ENCODE measurements around the gene CARD10.

CARD10 gene

GRCh38 chr22:37460684-37461083 is 58.5 kb downstream of the CARD10 start:
- DNase-seq: no peak

- no peak for DNase-seq
Measured at GRCh38 chr22:37459206-37459605, 60.0 kb downstream of the CARD10 start.

- DNase-seq: peak; percentile 75 to 83
Measured at GRCh38 chr22:37457093-37457893, 61.9 kb downstream of the CARD10 start.

- no peak for DNase-seq
Measured at GRCh38 chr22:37456346-37456745, 62.9 kb downstream of the CARD10 start.

DNA sequence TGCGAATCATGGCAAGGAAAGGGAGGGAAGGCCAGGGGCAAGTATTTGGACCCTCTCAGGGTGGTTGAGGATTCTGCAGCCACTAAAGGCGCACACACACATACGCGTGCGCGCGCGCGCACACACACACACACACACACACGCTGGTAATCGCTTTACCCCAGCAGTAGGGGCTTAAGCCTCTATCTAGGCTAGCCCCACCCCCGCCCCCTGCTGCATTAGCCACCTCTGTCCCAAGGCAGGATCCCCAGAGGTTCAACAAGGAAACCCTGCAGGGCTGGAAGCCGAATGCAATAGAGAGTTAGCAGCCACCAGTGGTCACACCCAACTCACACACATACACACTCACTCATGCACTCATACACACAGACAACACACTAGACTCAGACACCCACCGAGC is 63.3 kb downstream of the CARD10 start:
- no peak for DNase-seq

- no peak for DNase-seq
Measured at GRCh38 chr22:37454857-37455686, 64.1 kb downstream of the CARD10 start.

DNA sequence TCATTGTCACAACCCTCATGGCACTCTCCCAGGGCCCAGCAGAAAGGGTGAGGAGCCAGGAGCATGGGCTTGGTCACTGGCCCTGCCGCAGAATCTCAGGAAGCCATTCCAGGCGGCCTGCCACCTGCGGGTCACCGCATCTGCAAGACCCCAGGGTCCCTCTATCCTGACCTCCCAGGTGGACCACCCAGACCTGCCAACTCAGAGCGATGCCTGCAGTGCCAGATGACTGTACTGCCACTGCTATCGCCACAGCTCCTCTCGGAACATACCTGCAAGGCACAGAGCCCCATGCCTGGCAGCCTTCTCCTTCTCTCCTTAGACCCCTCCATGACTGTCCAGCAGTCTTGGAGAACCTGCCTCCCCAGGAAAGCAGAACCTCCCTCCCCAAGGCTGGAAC is 65.5 kb downstream of the CARD10 start:
- no peak for DNase-seq

DNA sequence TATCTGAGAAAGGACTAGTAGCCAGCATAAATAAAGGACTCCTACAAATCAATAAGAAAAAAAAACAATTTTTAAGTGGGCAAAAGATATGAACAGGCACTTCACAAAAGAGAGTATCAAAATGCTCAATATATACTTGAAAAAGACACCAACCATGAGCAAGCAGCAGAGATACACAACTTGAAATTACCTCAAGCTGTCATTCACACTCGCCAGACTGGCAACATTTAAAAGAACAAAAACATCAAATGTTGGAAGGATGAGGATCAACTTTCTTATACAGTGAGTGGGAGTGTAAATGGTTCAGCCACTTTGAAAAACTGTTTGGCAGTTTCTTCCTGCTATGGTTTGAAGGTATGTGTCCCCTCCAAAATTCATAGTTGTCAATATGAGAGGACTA is 68.0 kb downstream of the CARD10 start:
- no peak for DNase-seq

DNA sequence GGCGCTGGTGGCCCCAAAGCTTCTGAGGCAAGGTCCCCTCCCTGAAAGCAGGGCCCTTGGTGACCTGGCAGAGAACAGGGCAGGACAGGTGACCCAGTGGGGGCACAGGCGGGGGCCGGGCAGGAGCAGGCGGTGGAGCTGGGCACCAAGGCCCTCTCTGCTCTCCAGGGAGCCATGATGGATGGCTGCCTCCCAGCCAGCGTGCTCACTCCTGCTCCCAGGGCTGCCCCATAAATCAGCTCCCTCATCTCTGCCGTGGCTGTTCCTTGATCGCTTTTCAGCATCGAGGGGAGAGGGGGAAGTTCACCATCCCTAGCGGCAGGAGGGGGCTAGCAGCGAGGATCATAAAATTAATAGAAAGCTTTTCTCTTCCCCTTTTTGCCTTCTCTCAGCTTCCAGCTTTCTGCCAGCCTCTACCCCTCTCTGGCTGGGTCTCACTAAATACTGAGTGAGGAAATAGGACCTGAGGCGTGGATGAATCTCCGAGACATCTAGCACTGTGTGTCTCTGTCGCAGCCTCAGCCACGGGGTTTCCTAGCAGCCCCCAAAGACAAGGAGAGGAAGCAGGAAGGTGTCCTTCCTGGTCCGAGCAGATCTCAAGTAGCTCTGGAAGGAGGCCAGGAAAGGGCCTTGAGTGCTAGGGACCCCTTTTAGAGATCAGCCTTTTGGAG is 69.7 kb downstream of the CARD10 start:
- no peak for DNase-seq

DNA sequence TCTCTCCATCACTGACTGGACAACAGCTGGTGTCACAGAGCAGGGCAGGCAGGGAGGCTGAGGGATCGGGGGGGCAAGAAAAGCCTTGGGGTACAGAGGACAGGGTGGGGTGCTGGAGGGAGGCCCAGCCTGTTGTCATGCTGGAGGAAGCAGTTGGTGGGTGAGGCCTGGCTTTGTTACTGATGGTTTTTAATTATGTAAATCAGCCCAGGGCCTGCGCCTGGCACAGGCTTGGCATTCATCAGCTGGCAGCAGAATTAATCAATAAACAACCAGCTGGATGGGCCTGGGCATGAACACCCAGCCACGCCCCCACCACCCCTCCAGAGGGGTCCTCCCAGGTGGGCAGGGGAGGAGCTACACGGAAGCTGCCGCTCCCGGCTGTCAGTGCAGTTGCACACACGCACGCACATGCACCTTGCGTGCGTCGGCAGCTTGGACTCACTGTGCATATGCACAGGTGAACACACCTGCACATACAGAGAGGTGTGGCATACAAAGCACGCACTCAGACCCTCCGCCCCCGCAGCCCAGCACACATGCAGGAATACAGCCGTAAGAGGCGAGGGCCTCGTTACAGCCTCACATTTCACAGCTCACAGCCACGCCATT is 70.6 kb downstream of the CARD10 start:
- no peak for DNase-seq

DNA sequence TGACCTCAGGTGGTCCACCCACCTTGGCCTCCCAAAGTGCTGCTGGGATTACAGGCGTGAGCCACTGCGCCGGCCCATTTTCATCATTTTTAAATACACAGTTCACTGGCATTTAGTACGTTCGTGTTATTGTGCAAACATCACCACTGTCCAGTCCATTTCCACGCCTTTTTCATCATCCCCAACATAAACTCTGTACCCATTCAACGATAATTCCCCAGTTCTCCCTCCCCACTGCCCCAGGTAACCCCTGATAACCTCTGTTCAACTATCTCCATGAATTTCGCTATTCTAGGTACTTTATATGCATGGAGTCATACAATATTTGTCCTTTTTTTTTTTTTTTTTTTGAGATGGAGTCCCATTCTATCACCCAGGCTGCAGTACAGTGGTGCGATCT is 73.7 kb downstream of the CARD10 start:
- no peak for DNase-seq

- DNase-seq: no peak
Measured at GRCh38 chr22:37443977-37444376, 75.2 kb downstream of the CARD10 start.

- DNase-seq: no peak
Measured at GRCh38 chr22:37443086-37443485, 76.1 kb downstream of the CARD10 start.

GRCh38 chr22:37442537-37442936 is 76.7 kb downstream of the CARD10 start:
- no peak for DNase-seq

- DNase-seq: no peak
Measured at GRCh38 chr22:37442135-37442534, 77.1 kb downstream of the CARD10 start.

GRCh38 chr22:37440875-37441274 is 78.3 kb downstream of the CARD10 start:
- DNase-seq: no peak
